Osteocyte (in vitro differentiated cells): ENCODE data around the gene PIN1. TPM values are rescaled to one million over a fixed set of nuclear protein-coding genes. Genes with fewer than 3 reads are reported as not detected.
"Not testable (repeated sequence)": the region's sequence is repeated elsewhere in the genome, so short reads cannot be mapped to it uniquely, and the experiment has no call there.

ENCODE experiments used
- DNase-seq: peaks from one replicate; pipeline ENCODE4 v3.0.0; 2021; ENCODE audit warnings: mixed read lengths; ENCODE audit not compliant: unreplicated experiment; ENCODE audit errors: extremely low spot score
- H3K27ac Mint-ChIP-seq: one replicate; pipeline ENCODE4 v1.8.0; 2021; ENCODE audit warnings: mild to moderate bottlenecking, mixed read lengths; ENCODE audit not compliant: unreplicated experiment
- H3K27me3 Mint-ChIP-seq: one replicate; pipeline ENCODE4 v1.8.0; 2021; ENCODE audit warnings: mixed read lengths; ENCODE audit not compliant: unreplicated experiment
- H3K36me3 Mint-ChIP-seq: one replicate; pipeline ENCODE4 v1.8.0; 2021; ENCODE audit warnings: mixed read lengths; ENCODE audit not compliant: unreplicated experiment
- H3K4me1 Mint-ChIP-seq: one replicate; pipeline ENCODE4 v1.8.0; 2021; ENCODE audit warnings: mixed read lengths; ENCODE audit not compliant: unreplicated experiment
- H3K4me3 Mint-ChIP-seq: one replicate; pipeline ENCODE4 v1.8.0; 2021; ENCODE audit warnings: mild to moderate bottlenecking, moderate library complexity, mixed read lengths; ENCODE audit not compliant: unreplicated experiment
- H3K9me3 Mint-ChIP-seq: one replicate; pipeline ENCODE4 v1.8.0; 2021; ENCODE audit warnings: mixed read lengths; ENCODE audit not compliant: unreplicated experiment
- CTCF ChIP-seq: fragments of 200-600 bp; sonication (generic); IDR thresholded peaks from 2 replicates; pipeline ENCODE4 v1.5.0; 2021; ENCODE audit warnings: antibody characterized with exemption, mild to moderate bottlenecking, moderate library complexity
- total RNA-seq: library from RNA; stranded (reverse); gene quantifications from 2 replicates; pipeline ENCODE4 v1.2.1, GENCODE V29; 2021

Gene PIN1
- total RNA-seq, 1 donor from 2014 or later, result 67.4 TPM

DNA sequence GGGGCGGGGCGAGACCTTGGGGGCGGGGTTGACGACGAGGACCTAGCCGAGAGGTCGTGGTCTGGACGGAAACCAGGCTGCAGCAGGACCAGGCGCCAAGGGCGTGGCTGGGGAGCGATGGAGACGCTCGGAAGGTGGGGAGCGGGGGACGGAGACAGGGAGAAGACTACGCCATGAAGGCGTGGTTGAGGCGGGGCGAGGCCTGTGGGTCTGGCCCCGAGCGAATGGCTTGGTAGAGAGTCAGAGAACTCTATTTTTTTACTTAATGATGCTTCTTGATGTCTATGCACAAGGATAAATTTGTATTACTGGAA, 15.6 kb upstream of the PIN1 start:
- Mint-ChIP-seq H3K27me3 (no peaks in the 10 kb centered on the region), H3K9me3 (no peaks in the 10 kb centered on the region), H3K4me1 (peaks cover 40% of the 10 kb centered on the region), H3K36me3 (peaks cover 10% of the 10 kb centered on the region), H3K4me3 (peak overlapping the region; percentile 89), H3K27ac (peak overlapping the region; percentile 98)
- TF ChIP-seq CTCF, result no peak
- DNase-seq, result no peak

DNA sequence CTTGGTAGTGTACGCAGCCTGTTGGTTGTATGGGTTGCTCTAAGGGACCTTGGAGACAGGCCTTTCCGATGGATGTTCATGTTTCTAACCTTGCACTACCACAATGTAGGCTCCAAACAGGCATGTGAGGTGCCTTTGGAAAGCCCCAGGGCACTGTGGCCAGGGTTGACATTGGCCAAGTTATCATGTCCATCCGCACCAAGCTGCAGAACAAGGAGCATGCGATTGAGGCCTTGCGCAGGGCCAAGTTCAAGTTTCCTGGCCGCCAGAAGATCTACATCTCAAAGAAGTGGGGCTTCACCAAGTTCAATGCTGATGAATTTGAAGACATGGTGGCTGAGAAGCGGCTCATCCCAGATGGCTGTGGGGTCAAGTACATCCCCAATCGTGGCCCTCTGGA, 15.1 kb upstream of the PIN1 start:
- not testable (repeated sequence) for H3K4me3 Mint-ChIP-seq, H3K9me3 Mint-ChIP-seq, H3K36me3 Mint-ChIP-seq, H3K27me3 Mint-ChIP-seq, DNase-seq
- Mint-ChIP-seq H3K4me1 (peaks cover 39% of the 10 kb centered on the region), H3K27ac (peak overlapping the region; percentile 98)

DNA sequence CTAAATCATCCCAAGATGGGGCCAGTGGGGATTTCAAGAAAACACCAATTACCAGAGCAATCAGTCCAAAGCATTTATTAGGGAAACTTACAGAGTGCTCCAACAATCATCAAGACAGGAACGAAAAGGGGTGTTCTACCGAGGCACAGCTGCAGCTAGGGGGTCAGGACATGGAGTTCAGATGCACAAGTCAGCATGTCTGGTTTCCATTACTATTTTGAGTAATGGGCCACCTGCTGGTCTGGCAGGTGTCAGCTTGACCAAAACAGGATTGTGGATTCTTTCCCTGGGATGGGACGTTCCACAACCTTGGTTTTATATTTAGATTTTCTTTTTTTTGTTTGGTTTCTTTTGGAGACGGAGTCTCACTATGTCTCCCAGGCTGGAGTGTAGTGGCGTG, 11.3 kb upstream of the PIN1 start:
- Mint-ChIP-seq H3K27ac (no peak overlapping the region), H3K9me3 (no peaks in the 10 kb centered on the region), H3K36me3 (peaks cover 4% of the 10 kb centered on the region), H3K27me3 (no peaks in the 10 kb centered on the region), H3K4me1 (peaks cover 38% of the 10 kb centered on the region), H3K4me3 (no peak overlapping the region)
- no peak for DNase-seq
- no peak for TF ChIP-seq CTCF

DNA sequence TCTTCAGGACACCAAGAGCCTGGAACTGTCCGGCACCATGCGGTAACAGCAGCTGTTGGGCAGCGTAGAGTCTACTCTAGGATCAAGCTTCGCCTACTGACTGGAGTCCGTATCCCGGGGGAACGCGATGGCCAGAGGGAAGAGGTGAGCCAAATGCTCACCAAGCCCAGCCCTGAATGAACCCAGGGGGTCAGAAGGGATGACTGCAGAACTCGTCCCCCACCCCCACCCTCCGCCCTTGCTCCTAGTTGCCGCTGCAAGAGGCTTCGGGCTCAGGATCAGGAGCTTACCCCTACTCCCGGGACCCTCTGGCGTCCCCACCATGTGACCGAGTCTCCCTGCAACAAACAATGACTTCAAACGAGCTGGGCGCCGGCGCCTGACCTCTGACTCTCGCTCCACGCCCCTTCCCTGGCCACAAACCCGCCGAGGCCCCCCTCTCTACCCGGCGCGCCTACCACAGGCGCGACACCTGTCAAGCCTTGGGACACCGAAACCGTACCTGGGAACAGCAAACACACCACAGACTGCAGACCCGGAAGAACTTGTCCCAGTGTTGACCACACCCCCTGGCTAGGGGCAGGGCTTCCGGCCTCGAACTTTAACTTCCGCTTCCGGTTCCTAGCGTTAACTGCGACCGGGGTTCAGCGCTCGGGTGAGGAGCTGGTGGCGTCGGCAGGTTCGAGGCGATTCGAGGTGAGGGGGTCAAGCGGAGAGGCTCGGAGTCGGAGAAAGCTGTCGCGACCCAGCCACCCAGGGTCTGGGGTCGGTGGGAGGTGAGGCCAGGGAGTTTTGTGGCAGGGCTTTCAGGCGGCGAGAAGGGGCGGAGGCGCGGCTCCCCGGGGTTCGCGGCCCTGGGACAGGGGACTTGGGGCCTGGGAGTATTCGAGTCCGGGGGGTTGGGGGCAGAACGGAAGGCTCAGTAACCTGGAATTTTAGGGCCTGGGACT, 7.6 kb upstream of the PIN1 start, which contains the start of gene UBL5:
TSS of gene UBL5 (plus strand) at position 630 of the 950 bp plus-strand sequence. CDS start 420 bp downstream, outside the sequence.
- Mint-ChIP-seq H3K27ac (peak within 1 kb of the TSS; percentile 97), H3K27me3 (no peaks in the 10 kb centered on the region), H3K36me3 (peaks cover 8% of the 10 kb centered on the region), H3K9me3 (no peaks in the 10 kb centered on the region), H3K4me1 (peaks cover 38% of the 10 kb centered on the region), H3K4me3 (peak within 1 kb of the TSS; percentile 100)
- no peak for TF ChIP-seq CTCF
- peak; percentile 91 for DNase-seq

GRCh38 chr19:9828551-9829063, 6.5 kb upstream of the PIN1 start:
- H3K4me3 Mint-ChIP-seq, result peak overlapping the region; percentile 100
- peaks cover 8% of the 10 kb centered on the region for H3K36me3 Mint-ChIP-seq
- no peaks in the 10 kb centered on the region for H3K27me3 Mint-ChIP-seq
- H3K27ac Mint-ChIP-seq, result peak overlapping the region; percentile 97
- peaks cover 32% of the 10 kb centered on the region for H3K4me1 Mint-ChIP-seq
- H3K9me3 Mint-ChIP-seq, result no peaks in the 10 kb centered on the region
- TF ChIP-seq CTCF, result no peak
- DNase-seq, result no peak
